Stimulated activated CD8-positive, alpha-beta memory T cell treated with anti-CD3 and anti-CD28 coated beads, Interleukin-2, amount 100 ng/mL, for 48 hours (primary cell): ENCODE measurements around the gene DSCAML1.

Source experiments
- DNase-seq, 2 donors: peaks; one replicate each; pipeline ENCODE4 v3.0.0-alpha.2; 2020; ENCODE audit warnings: low read depth in 2 of 2

DSCAML1 gene

DNA sequence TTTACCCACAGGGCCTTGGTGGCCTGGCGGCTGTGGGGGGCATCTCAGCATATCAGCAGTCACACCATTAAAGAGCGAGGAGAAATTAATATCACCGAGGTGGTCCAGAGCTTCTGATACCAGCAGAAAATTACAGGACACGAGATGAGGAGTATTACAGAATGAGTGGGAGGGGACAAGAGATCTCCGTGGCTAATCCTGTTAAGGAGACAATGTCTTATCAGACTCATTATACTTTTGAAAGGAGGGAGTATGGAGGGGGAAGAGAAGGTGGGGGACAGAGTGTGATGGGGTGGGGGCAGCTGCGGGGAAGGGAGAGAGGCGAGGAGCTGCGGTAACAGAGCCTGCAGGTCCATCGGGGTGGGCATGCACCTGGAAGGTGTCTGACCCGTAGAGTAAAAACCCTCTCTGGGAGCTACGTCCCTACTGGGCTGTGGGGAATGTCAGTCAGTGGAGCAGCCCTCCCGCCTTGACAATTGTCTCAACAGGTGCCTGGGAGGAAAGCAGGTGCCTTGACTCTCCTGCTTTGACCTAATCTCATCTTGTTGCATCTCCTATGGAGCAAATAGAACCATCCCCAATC lies 245.2 kb downstream of the DSCAML1 start:
- no peak for DNase-seq

DNA sequence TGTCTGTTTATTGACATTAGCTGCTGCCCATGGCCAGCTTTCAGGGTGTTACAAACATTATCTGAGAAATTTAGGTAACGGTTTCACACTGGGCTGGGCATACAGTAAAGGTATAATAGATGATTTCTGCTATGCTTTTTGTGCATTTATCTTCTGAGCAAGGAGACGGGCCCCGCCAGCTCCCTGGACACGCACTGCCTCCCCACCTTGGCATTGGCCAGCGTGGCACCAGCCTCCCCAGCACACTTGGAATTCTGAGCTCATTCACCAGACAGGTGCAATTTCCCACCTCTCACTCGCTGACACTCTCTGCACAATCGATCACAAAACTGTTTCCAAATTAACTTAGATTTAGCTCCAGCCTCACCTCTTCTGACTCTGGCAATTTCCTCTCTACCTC lies 246.6 kb downstream of the DSCAML1 start:
- no peak for DNase-seq

DNA sequence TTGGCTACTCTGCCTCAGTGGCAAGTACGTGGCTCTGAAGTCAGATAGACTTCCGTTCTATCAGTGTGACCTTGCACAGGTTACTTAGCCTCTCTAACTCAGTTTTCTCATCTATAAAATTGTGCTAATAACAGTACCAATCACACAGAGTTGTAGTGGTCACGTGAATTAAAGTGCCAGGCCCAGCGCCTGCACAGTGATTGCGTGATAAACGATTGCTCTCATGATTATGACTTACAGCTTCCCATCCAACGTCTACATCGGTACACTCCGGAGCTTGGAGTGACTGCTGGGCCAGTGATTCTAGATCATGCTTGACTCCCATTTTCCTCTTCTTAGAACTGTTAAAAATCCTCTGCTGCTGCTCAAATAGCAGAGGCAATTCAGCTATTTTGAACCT lies 247.6 kb downstream of the DSCAML1 start:
- no peak for DNase-seq

DNA sequence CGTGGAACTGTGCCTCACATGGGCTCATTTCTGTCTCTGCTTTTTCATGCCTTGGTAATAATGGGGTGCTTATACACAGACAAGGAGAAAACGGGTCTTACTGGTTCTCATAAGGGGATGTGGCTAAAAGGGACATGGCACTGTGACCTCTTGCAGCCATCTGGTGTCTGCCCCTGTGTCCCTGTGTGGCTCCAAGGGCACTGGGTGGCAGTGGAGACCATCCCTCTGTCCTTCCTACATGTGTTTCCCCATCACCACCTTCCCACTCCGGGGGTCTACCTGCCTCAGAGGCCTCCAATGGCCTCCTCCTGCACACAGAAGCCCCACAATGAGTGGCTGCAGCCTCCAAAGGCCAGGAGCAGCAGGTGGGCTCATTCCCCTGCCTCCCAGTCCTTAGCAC lies 248.1 kb downstream of the DSCAML1 start:
- no peak for DNase-seq

DNA sequence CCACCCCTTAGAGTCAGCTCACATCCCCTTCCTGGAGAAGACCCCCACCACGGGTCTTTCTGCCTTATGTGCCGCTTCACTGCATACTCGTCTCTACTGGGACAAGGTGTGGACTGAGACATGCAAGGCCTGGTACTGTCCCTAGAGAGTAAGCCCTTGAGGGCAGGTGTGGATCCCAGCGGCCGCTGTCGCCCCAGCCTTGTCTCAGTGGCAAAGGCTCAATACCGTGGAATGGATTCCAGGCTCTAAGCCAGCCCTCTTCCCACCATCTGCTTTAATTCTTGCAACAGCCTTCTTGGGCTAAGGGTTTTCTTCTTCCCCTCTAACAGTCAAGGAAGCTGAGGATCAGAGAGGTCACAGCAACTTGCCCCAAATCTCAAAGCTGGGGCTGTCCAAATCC lies 249.1 kb downstream of the DSCAML1 start:
- no peak for DNase-seq

DNA sequence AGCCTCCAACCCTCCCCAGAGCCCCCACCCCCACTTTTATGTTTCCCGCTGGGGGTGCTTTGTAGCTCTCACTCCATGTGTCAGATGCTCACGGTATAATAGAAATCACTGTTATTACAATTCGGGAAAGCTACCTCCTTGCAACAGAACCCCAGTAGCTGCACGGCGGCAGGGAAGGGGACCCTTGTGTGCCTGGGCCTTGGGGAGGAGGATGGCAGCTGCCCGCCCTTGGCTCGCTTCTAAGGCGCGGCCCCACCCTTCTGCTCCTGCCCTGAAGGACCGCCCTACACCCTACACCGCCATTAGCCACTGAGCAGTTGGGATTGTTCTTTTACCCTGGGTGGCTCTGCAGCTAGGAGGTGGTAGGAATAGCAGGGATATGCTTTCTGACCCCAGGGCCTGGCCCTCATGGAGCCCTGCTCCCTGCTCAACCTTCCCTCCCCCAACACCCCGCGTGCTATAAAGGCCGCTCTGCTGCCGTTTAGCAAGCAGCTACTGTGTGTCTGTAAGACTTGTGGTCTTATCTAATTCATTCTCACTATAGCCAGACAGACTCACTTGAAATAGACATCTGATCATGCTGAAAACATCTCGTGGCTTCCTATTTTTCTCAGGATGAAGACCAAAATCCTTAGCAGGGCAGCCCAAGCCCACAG lies 249.7 kb downstream of the DSCAML1 start:
- no peak for DNase-seq

DNA sequence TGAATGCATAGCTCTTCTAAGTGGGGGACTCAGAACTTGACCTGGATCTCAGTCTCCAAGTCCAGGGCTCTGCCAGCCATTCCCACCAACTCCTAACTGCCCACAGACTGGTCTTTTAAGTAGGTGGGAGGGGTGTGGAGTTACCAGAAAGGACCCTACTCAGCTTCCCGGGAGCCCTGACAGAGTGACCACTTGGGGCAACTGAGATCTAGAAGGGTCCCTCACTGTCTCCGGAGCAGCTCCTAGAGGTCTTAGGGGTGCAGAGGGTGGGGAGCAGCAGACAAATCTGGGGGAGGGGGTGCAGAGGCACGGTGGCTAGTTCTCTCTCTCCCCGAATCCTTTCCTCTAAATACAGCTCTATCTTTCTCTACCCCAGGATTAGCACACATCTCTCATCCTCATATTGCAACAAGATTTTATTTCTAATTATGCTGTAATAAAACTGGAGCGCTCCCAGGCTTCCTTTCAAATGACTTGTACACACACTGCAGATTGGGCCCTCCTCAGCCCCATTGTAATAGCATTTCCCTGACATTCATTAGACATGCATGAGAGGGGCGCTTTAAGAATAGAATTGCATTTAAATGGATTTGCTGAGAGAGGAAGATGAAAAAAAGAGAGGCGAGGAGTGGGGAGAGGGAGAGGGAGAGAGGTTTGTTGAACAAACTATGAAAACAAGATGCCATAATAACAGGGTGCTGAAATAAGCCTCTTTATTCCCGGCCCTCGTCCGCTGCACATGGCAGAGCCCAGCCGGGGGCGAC lies 250.4 kb downstream of the DSCAML1 start:
- no peak for DNase-seq

DNA sequence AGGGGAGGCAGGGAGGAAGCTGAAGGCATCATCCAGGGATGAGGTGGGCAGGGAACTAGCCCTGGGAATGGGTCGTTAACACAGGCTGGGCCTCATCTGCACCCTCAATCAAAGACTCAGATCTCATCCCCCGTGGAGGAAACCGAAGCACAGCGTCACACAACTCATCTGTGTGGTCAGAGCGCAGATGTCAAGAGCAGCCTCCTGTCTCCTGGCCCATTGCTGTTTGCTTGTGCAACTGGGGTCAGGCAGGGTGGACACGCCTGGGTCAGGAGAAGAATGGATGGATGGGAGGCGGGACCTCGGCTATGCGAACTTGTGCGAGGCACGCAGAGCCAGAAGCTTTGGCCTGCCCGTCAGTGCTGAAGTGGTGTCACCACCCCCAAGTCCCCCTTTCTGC lies 251.3 kb downstream of the DSCAML1 start:
- DNase-seq: no peak

DNA sequence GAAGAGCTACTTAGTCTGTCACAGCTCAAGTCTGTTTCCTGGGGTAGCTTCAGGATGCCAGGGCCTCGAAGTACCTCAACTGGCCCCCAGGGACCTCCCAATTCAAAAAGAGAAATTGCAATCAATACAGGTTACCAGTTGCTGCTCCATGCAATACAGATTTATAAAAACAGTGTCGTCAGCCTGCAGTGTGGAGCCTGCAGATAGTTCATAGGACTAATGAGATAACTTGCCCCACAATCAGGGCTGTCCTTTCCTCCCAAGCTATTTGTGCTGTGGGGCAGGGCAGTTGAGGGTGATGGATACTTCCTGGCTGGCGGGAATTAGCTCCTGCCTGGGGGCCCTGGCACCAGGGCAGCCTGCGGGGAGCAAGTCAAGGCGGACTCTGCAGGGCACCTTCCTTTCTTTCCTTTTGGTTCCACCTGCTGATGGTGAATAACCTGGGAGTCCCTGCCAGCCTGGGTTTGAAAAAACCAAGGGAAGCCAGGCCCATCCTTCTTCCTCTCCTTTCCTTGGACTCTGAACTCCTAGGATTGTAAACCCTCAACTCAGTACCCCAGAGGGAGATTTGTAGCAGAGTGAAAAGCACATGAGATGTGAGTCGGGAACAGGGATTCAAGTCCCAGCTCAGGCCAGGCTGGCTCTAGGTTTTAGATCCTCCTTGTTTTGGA lies 252.8 kb downstream of the DSCAML1 start:
- DNase-seq: no peak

DNA sequence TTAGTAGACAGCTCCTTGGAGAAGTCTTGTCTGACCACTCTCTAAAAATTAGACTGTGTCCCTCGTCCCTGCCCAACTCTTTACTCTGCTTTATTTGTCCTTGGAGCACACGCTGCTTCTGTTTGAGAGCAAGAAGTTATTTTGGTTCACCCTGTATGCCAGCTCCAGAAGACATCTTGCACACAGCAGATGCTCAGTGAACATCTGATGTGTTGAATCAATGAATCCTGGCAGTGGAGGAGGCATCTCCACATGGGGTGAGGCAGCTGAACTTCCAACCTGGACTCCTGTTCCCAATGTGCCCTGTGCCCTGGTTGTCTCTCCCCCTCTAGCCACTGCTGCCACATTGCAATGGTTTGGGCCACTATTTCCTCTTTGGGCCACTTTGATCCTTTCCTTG lies 255.8 kb downstream of the DSCAML1 start:
- DNase-seq: no peak

DNA sequence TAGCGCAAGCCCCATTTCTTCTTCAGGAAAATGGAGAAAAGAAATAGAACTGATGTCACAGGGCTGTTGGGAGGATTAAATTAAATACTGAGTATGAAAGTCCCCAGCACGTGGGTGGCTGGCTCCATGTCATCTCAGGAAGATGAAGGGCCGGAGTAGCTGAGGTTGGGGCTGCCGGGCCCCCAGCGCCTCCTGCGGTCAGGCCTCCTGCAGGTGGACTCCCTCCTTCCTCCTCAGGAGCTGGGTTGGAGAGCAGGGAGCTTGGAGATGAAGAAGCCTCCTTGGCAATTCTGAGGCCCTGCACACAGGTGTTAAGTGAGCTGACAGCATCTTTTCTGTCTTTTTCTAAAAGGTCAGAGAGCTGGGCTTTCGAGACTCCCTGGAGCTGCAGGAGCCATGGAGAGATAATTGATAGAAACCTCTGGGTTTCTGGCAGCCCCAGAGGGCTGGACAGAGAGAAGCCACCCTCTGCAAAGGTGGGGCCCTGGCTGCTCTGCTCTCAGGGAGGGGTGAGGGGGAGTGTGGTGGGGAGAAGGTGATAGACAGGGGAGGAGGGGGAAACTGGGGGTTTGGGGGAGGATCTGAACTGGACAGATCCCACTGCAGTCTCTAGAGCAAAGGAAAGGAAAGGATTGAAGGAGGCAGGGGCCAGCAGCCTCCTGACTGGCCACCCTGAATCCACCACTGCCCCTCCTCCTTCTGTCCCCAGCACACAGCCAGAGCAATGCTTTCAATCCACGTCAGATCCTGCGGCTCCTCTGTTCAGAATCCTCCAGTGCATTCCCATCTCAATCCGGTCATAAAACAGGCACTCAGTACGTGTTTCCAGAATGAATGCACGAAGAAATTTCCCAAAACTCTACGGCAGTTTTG lies 258.5 kb downstream of the DSCAML1 start:
- DNase-seq: no peak

DNA sequence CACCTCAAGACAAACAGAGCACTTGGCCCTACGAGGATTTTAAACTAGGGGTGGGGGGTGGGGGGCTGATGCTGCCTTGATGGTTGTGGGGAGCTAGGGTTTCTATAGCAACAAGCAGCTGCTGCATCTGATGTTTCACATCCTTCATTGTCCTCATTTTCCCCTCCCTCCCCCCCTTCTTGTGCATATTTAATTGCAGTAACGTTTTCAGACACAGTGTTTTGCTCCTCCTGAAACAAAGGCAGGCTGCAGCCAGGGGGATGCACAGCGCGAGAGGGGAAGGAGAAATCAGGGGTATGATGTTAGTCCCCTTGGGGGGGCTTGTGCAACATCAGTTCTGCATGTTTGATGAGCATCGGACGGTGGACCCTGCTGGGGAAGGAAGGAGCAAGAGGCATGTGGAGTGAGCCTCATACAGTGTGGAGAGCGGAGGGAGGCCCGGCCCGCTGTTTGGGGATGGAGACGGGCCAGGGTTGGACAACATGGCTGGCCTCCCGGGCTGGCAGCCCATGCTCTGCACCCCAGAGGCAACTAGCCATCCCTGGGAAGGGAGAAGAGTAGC lies 261.1 kb downstream of the DSCAML1 start:
- DNase-seq: no peak

DNA sequence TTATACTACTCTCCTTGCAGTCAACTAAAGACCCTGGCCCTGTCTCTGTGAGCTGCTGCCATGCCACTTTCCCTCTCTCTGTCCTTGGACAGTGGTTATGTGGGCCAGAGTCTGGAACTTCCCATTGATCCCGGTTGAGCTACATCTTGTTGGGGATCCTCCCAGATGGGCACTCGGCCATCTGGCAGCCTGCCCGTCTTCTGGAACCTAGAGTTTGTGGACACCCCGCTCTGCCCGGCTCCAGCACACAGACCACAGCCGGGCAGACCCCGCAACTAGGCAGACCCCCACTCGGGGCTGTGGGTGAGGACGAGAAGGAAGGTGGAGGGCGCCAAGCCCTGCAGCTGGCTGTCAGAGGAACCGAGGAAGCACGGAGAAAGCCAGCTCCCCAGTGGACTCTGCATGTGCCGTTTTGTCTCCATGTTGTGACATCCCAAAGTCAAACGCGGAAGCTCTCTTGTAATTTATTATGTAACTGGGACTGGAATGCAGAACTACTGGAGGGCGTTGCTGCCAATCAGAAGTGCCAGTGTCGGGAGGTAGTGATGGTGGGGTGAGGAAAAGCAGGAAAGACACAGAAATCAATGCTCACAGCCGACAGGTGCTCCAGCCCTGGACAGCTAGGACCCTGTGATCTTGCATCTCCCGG lies 261.7 kb downstream of the DSCAML1 start:
- DNase-seq: no peak

DNA sequence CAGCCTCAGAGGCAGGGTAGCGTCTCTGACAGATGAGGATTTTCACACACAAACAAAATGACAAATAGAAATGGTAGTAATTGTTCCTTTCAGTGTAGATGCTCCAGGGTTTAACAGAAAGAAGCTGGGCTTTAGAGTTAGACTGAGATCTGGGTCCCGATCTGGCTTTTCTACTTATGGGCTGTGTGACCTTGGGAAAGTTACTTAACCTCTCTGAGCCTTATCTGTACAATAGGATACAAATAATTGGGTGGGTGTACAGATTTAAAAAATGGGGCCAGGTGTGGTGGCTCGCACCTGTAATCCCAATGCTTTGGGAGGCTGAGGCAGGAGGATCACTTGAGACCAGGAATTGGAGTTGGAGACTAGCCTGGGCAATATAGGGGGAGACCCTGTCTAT lies 264.4 kb downstream of the DSCAML1 start:
- DNase-seq: no peak

DNA sequence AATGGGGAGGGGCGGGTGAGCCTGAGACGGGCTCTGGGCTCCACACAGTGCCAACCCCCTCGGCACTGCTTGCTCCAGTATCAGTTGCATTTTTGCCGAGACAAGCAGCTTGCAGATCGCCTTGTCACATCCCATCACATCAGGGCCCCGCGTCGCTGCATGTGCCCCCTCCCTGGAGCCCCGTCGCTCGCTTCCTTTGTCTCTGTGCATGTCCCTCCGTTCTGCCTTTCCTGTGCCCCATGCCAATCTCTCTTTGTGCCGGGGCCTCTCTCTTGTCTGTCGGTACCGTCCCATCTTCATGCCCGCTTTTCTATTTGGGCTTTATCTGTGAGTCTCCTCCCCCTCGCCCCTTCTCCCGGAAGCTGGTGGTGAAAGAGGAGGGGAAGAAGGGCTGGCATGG lies 267.2 kb downstream of the DSCAML1 start:
- no peak for DNase-seq

DNA sequence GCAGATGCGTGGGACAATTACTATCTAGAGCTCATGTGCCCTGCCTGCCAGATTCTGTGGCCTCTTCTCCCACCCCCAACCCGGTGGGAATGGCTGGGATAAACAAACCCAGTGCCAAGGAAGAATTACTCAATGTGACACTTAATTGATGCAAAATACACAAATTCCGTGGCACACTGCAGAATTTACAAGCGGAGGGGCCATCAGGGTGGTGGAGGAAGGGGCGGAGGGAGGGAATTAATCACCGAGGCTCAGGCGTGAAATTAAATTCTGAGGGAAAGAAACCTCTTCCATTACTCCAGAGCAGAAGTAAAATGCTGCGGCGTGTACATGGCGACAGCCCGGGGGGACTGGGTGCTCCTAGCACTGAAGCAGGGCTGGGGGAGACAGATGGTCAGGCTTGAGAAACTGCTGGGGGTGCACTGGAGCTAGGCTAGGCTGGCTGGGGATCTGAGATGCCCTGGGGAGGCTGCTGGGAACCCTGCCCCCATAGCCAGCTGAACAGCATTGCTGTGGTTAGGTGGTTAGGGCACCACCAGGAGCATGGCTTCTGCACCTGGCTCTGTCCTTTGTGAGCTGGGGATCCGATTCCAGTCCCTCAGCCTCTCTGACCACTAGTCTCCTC lies 268.8 kb downstream of the DSCAML1 start:
- DNase-seq: no peak

DNA sequence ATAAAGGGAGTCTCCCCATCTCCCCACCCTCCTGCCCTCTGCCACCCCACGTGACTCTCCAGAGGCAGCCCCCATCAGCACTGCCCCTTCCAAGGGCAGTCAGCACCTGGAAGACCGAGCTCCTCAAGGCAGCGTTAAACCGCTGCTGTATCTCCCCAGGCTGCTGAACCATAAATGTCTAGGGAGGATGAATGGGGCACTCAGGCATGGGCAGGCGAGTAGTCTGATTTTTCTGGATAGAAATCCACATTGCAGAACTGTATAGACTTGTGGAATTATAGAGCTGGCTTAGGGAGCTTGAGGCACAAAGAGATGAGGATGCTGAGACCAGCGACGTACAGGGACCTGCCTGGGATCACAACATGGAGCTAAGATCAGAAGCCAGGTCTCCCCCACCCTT lies 269.7 kb downstream of the DSCAML1 start:
- DNase-seq: no peak

DNA sequence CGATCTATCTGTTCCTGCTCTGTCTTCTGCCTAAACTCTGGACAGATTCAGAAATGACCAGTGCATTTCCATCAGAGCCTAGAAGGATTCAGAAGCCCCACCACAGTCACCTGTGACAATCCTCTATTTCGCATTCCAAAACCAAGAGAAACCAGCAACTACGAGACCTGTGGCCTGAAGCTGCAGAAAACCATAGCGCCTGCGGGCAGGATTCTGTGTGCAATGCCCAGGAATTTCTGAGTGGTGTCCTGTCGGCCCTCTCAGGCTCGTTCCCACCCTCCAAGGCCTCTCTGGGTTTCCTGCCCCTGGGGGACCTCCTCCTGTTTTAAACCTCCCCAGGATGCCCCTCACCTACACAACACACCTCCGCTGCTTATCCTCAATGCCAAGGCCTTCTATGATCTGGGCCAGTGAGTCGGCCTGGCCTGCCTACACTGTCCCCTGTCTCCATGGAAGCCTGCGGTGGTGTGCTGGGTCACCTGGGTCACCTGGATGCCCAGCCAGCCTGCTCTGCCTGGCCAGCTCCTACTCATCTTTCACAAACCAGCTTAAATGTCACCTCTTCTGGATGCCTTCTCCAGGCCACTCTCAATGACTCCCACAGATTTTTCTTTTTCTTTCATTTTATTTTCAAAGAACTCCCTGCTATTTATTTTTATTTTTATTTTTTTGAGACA lies 271.0 kb downstream of the DSCAML1 start:
- no peak for DNase-seq

DNA sequence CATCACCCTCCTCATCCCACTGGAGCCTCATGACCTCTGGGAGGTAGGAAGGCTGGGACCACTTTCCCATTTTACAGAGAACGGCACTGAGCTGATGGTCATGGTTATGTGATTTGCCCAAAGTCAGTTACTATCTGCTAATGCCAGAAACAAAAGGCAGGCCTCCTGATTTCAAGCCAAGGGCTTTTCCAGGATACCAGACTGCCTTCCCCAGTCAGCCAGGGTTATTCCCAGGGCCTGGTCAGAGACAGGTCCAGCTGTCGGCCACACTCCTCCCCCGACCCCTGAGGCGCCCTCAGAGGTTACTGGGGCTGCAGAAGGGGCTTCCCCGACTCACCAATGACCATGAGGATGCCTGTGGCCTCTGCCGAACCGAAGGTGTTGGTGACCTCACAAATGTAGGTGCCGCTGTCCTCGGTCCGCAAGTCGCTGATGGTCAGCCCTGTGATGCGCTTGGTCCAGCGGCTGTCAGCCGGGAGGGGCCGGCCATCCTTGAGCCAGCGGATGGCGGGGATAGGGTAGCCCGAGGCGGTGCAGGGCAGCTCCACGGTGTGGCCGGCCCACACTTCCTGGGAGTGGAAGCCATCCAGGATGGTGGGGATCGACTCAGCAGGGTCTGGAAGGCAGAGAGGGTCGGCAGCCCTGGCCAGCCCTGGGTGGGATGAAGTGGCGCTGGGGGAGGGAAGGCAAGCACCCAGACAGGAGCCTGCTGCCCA lies 272.4 kb downstream of the DSCAML1 start:
- DNase-seq: no peak
